ENCODE measurements around the gene TICAM2. TPM values are rescaled to one million over a fixed set of nuclear protein-coding genes. Genes with fewer than 3 reads are reported as not detected.

TICAM2 gene
- total RNA-seq, 2 donors from 2014 or later = 0.67 to 1.1 TPM

GRCh38 chr5:115532517-115532916 lies 69.8 kb downstream of the TICAM2 start:
- DNase-seq (ENCODE audit: low spot score) = no peak
- Histone ChIP-seq H3K4me1 (peaks cover 0 to 67% of the 10 kb centered on the region in 2 donors), H3K27me3 (no peaks in the 10 kb centered on the region), H3K9me3 (no peaks in the 10 kb centered on the region), H3K36me3 (peaks cover 6% of the 10 kb centered on the region), H3K4me3 (no peak overlapping the region), H3K27ac (no peak overlapping the region)
- no peak for TF ChIP-seq CTCF (IDR thresholded peaks at IDR 0.05)

- no peak overlapping the region for H3K4me3 ChIP-seq
- no peak for DNase-seq (ENCODE audit: low spot score)
- no peaks in the 10 kb centered on the region for H3K27me3 ChIP-seq
- H3K36me3 ChIP-seq = peaks cover 6% of the 10 kb centered on the region
- no peaks in the 10 kb centered on the region for H3K9me3 ChIP-seq
- no peak overlapping the region for H3K27ac ChIP-seq
- peaks cover 0 to 64% of the 10 kb centered on the region in 2 donors for H3K4me1 ChIP-seq
- no peak for TF ChIP-seq CTCF (IDR thresholded peaks at IDR 0.05)
Measured at GRCh38 chr5:115531787-115532367, 70.4 kb downstream of the TICAM2 start.

GRCh38 chr5:115531380-115531779 lies 70.9 kb downstream of the TICAM2 start:
- DNase-seq (ENCODE audit: low spot score) = no peak
- H3K4me3 ChIP-seq = no peak overlapping the region
- TF ChIP-seq CTCF (IDR thresholded peaks at IDR 0.05) = no peak
- H3K27me3 ChIP-seq = no peaks in the 10 kb centered on the region
- H3K9me3 ChIP-seq = no peaks in the 10 kb centered on the region
- no peak overlapping the region for H3K27ac ChIP-seq
- peaks cover 0 to 64% of the 10 kb centered on the region in 2 donors for H3K4me1 ChIP-seq
- peaks cover 6% of the 10 kb centered on the region for H3K36me3 ChIP-seq

- Histone ChIP-seq H3K9me3 (no peaks in the 10 kb centered on the region), H3K4me1 (peaks cover 0 to 61% of the 10 kb centered on the region in 2 donors), H3K4me3 (no peak overlapping the region), H3K27me3 (no peaks in the 10 kb centered on the region), H3K36me3 (peaks cover 3% of the 10 kb centered on the region), H3K27ac (no peak overlapping the region)
- no peak for DNase-seq (ENCODE audit: low spot score)
- no peak for TF ChIP-seq CTCF (IDR thresholded peaks at IDR 0.05)
Measured at GRCh38 chr5:115530426-115530825, 71.9 kb downstream of the TICAM2 start.

Other genes starting within 250 kb of the TICAM2 start
- gene FEM1C, start 57.7 kb downstream of the TICAM2 start, total RNA-seq = 10 to 100 TPM; 21.3 to 26.0 TPM
- gene TMED7, start 23.6 kb upstream of the TICAM2 start, total RNA-seq = 100 to 1,000 TPM in 1 of 2 donors, 10 to 100 TPM in 1; 70.2 to 101 TPM
- 10 to 100 TPM; 24.7 to 66.0 TPM for gene CDO1, start 214.2 kb upstream of the TICAM2 start, total RNA-seq
- 10 to 100 TPM; 15.7 to 19.4 TPM for gene ATG12, start 239.1 kb upstream of the TICAM2 start, total RNA-seq
- gene AP3S1, start 239.5 kb upstream of the TICAM2 start, total RNA-seq = 10 to 100 TPM; 50.1 to 63.4 TPM

Measured in right atrium auricular region (tissue), 2 donors.